Camera-type eye (tissue), 1 donor: ENCODE results near the gene PIGO. TPM values are rescaled to one million over a fixed set of nuclear protein-coding genes. Genes with fewer than 3 reads are reported as not detected.

Source experiments
- total RNA-seq: library from RNA; depleted of rRNA; stranded (reverse); fragments of >200 nt; gene quantifications from one replicate; pipeline ENCODE4 v1.2.3, GENCODE V29; 2014

The PIGO gene
- total RNA-seq = 24.4 TPM

DNA sequence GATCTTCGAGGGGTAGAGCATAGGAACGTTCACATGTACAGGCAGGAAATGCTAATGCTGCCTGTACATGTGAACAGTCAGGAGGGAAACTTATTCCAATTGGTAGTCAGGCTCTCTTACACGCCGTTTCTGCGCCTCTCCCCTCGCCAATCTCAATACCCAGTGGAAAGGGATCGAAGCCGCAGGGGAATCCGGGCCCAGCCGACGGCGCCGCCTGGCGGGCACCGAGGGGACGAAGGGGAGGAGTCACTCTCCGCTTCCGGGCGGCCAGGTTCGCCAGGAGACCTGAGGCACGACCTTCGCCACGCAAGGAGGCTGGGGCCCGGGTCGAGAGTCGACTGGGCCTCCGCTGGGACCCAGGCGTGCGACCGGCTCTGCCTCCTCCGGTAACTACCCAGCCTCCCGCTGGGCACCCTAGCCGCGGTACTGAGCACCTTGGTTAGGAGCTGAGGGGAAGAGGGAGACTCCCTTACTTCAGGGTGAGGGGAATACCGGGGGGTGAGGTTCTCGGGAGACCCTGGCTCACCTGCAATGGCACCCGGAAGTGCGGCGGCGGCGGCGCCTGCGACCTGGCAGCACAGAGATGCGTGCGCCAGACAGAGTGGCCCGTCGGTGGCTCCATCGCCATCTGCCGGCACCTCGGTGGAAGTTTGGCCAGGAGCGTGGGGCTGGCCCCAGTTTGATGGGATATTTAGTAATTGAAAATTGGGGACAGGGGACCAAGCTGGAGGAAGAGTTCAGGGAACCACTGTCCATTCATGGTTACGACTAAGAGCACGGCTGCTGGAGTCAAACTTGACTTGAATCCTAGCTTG, at the start of gene PIGO:
Gene PIGO, minus strand, starts transcription at position 557 of the 815 bp plus-strand sequence. CDS start 1,026 bp downstream, outside the sequence.

GRCh38 chr9:35115680-35116538, 19.5 kb upstream of the PIGO start, which contains the start of gene ATOSB:
Gene ATOSB, minus strand, starts transcription at chr9:35115862. Its CDS starts 7,588 bp downstream, at chr9:35108274.

GRCh38 chr9:35102769-35103659, 6.6 kb upstream of the PIGO start, which contains the start of gene STOML2:
Gene STOML2, minus strand, starts transcription at chr9:35103131. Its CDS starts 37 bp downstream, at chr9:35103094.

DNA sequence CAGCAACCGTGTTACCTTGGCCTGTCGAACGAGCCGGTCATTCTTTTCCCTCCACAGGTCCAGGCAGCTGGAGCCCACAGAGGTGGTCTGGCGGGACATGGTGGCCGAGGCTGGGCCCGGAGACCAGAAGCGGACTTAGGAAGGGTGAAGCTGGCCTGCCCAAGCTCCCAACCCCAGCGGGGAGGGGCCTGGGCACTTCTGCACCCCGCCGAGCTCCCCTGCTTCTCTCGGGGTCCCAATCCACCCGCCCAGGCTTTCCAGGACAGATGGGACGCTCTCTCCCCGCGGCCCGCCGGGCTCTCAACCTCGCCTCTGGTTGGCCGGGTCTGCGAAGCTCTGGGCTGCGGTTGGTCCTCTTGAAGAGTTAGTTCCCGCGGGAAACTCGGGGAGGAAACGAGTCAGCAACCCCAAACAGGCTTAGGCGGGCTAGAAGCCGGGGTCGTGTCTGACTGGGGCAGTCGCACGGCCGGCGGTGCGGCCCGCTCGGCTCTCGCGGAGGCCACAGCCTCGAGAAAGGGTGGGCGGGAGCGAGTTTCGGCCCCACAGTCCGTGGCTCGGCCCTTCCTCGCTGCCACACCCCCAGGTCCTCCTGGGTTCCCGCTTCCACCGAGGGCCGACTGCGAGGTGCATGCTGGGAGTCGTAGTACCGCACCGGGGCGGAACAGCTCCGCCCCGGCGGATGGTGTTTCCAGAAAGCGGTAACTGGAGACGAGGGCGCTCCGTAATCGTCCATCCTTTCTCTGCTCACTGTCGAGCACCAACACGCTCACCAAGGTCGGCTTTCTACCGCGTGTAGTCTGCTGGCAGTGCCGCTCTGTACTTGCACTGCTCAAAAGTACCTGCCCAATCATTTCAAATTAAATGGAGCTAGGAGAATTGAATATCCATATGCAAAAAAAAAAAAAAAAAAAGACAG, 16.7 kb downstream of the PIGO start, which contains the start of gene FANCG:
Gene FANCG, minus strand, starts transcription at position 517 of the 916 bp plus-strand sequence. Its CDS starts 418 bp downstream, at position 99.

DNA sequence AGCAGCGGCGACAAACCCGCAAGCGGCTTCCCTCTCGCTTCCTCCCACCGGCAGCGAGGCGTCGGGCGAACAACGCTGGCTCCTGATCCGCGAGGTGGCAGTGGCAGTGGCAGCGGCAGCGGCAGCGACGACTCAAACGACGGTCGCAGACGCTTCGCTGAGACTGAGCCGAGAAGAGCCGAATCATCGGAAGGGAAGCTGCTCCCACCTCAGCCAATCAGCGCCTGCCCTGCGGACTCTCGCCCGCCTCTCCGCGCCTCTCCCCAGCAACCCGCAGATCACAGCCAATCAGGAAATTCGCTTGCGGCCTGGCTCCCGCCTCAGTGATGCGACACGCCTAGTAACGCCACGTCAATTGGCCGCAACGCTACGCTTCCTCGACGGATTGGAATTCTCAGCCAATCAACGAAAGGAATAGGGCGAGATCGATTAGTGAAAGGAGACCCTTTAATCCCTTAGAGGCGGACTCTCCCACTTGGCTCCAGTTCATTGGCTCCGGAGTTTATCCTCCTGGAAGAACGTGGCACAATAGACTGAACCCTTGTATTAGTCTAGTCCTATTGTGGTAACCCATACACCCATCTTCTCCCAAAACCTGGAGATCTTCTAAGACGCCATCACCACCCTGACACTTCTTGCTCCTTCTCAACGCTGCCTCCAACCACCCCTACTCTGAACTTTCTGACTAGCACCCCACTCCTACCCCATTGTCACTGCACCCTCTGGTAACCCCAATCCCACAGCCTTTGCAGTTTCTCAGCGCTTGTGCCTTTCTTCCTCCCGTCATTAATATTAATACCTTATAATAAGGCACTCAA, 23.7 kb downstream of the PIGO start, which contains the start of gene VCP:
Gene VCP, minus strand, starts transcription at position 165 of the 818 bp plus-strand sequence. CDS start 272 bp downstream, outside the sequence.

Other genes starting within 250 kb of the PIGO start
- 11.2 TPM for gene PHF24, start 138.3 kb downstream of the PIGO start, total RNA-seq
- 23.5 TPM for gene DNAJB5, start 106.8 kb downstream of the PIGO start, total RNA-seq
- 174 TPM for gene VCP, start 24.0 kb downstream of the PIGO start, total RNA-seq
- 29.5 TPM for gene FANCG, start 16.6 kb downstream of the PIGO start, total RNA-seq
- 85.3 TPM for gene STOML2, start 6.5 kb upstream of the PIGO start, total RNA-seq
- gene ATOSB, start 19.3 kb upstream of the PIGO start, total RNA-seq = 19.1 TPM
- 56.1 TPM for gene UNC13B, start 65.4 kb upstream of the PIGO start, total RNA-seq